ENCODE data around the gene RALB. TPM values are rescaled to one million over a fixed set of nuclear protein-coding genes. Genes with fewer than 3 reads are reported as not detected.

Gene RALB, protein sequence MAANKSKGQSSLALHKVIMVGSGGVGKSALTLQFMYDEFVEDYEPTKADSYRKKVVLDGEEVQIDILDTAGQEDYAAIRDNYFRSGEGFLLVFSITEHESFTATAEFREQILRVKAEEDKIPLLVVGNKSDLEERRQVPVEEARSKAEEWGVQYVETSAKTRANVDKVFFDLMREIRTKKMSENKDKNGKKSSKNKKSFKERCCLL
- 12.0 TPM for polyA plus RNA-seq (2013, experiment 1 of 2)
- polyA plus RNA-seq (2013, experiment 2 of 2): 11.6 TPM

DNA sequence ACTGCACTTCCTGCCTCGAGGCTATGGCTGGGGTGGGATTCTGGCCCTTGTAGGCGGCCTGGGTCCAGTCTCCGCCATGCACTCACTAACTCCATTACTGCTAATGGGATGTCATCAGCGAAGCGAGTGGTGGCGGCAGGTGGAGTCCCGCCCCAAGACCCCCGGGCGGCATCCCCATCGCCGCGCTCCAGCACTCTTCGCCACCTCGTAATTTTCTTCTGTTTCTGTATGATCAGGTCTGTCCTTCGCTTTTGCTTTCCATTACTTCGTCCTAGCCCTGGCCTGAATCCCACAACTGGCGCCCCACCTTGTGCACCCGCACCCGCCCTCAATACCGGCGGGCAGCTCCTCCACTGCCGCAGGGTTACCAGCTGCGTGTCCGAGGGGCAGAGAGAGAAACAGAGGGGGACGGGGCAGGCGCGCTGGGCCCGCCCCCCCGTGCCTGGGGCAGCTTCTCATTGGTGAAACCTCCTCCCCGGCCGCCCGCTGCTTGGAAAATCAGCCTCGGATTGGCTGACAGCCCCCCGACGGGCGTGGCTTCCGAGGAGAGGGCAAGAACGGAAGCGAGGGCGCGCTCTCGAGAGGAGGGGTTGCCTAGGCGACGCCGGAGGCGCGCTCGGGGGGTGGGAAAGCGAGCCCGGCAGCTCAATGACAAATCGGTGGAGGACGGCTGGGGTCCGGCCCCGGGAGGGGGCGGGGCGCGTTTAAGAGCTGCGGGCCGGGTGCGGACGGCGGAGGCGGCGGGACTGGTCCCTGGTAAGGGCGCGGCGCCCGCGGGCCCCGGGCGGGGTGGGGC, at the start of gene RALB:
RALB (plus strand) TSS at position 628 of the 796 bp plus-strand sequence. CDS start 25,813 bp downstream, outside the sequence.
- WGBS (ENCODE audit: extremely low coverage, insufficient coverage, low lambda C conversion rate): no CpG with 5 or more reads among the region's 71 CpGs
- no peaks in the 10 kb centered on the region for H3K36me3 ChIP-seq (ENCODE audit: control insufficient read depth, insufficient read depth, low read length)
- peak within 1 kb of the TSS; percentile 75 for H3K9ac ChIP-seq (ENCODE audit: low read length)
- H3K4me2 ChIP-seq (ENCODE audit: low read length): peak within 1 kb of the TSS; percentile 80
- no peak within 1 kb of the TSS for H4K8ac ChIP-seq (ENCODE audit: low read depth, low read length)
- peaks cover 4% of the 10 kb centered on the region for H3K27me3 ChIP-seq (ENCODE audit: insufficient read depth, low read length, poor library complexity)
- H2BK5ac ChIP-seq (ENCODE audit: low read length): no peak within 1 kb of the TSS
- H3K18ac ChIP-seq (ENCODE audit: low read length): peak within 1 kb of the TSS; percentile 56
- H4K5ac ChIP-seq (ENCODE audit: low read length): no peak within 1 kb of the TSS
- no peak within 1 kb of the TSS for H3K23ac ChIP-seq (ENCODE audit: low read length)
- no peak within 1 kb of the TSS for H2BK120ac ChIP-seq (ENCODE audit: low read depth, low read length)
- DNase-seq: peak; percentile 99
- no peak within 1 kb of the TSS for H2BK15ac ChIP-seq (replicated peaks; ENCODE audit: low read depth)
- H3K4me3 ChIP-seq (ENCODE audit: low read length): peak within 1 kb of the TSS; percentile 52
- peak within 1 kb of the TSS; percentile 96 for H3K56ac ChIP-seq (ENCODE audit: low read length)
- peak within 1 kb of the TSS; percentile 7 for H3K27ac ChIP-seq (ENCODE audit: low read depth, low read length)
- H3K4me1 ChIP-seq (ENCODE audit: control insufficient read depth, low read depth, low read length): peaks cover 7% of the 10 kb centered on the region
- H3K79me2 ChIP-seq (ENCODE audit: control insufficient read depth, insufficient read depth, low read length): no peaks in the 10 kb centered on the region
- no peak within 1 kb of the TSS for H2AK5ac ChIP-seq (ENCODE audit: low read length)
- H3K79me1 ChIP-seq (ENCODE audit: low read length): no peaks in the 10 kb centered on the region
- H3K4ac ChIP-seq (ENCODE audit: low read depth, low read length): no peak within 1 kb of the TSS

DNA sequence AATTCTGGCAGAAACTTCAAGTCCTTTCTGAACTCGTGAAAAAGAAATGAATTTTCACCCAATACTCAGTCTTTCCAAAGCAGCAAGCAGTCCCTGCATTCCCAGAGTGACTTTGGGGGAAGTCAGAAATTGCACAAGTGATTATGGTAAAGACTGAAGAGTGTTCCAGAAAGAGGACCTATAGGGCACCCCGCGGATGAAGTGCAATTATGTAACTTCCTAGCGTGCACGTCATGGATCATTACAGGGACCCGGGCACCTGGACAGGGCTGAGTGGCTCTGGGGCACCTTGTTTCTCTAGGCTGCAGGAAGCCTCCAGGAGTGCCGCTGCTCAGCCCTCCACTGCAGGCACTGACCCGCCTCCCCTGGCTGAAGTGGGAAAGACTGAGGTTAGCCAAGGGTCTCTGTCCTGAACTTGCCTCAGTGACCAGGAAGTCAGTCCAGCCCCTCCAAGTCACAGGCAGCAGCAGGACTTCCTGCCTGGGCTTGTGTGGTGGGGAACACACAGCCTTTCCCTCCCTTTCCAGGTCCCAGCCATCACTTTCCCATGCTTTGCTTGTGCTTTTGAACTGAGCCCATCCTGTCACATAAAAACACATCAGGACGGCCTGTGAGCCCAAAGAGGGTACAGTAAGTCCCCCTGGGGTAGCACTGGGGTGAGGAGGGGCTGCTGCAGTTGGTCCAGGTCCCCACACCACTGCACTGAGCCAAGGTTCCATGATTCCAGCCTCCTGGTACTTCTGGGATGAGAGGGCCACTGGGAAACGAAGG, 49.2 kb upstream of the RALB start:
- no peak overlapping the region for H4K5ac ChIP-seq (ENCODE audit: low read length)
- H3K23ac ChIP-seq (ENCODE audit: low read length): no peak overlapping the region
- peaks cover 2% of the 10 kb centered on the region for H3K4me1 ChIP-seq (ENCODE audit: control insufficient read depth, low read depth, low read length)
- no peak overlapping the region for H3K56ac ChIP-seq (ENCODE audit: low read length)
- no peak overlapping the region for H2BK15ac ChIP-seq (replicated peaks; ENCODE audit: low read depth)
- no peaks in the 10 kb centered on the region for H3K79me2 ChIP-seq (ENCODE audit: control insufficient read depth, insufficient read depth, low read length)
- H3K18ac ChIP-seq (ENCODE audit: low read length): no peak overlapping the region
- H2AK5ac ChIP-seq (ENCODE audit: low read length): no peak overlapping the region
- H3K79me1 ChIP-seq (ENCODE audit: low read length): no peaks in the 10 kb centered on the region
- no peaks in the 10 kb centered on the region for H3K36me3 ChIP-seq (ENCODE audit: control insufficient read depth, insufficient read depth, low read length)
- H2BK5ac ChIP-seq (ENCODE audit: low read length): no peak overlapping the region
- H3K27me3 ChIP-seq (ENCODE audit: insufficient read depth, low read length, poor library complexity): no peaks in the 10 kb centered on the region
- H3K4me3 ChIP-seq (ENCODE audit: low read length): no peak overlapping the region
- DNase-seq: no peak
- WGBS (ENCODE audit: extremely low coverage, insufficient coverage, low lambda C conversion rate): no CpG with 5 or more reads among the region's 10 CpGs
- no peak overlapping the region for H3K4ac ChIP-seq (ENCODE audit: low read depth, low read length)
- no peak overlapping the region for H3K9ac ChIP-seq (ENCODE audit: low read length)
- no peak overlapping the region for H3K27ac ChIP-seq (ENCODE audit: low read depth, low read length)
- no peak overlapping the region for H2BK120ac ChIP-seq (ENCODE audit: low read depth, low read length)
- H4K8ac ChIP-seq (ENCODE audit: low read depth, low read length): no peak overlapping the region
- H3K4me2 ChIP-seq (ENCODE audit: low read length): no peak overlapping the region

DNA sequence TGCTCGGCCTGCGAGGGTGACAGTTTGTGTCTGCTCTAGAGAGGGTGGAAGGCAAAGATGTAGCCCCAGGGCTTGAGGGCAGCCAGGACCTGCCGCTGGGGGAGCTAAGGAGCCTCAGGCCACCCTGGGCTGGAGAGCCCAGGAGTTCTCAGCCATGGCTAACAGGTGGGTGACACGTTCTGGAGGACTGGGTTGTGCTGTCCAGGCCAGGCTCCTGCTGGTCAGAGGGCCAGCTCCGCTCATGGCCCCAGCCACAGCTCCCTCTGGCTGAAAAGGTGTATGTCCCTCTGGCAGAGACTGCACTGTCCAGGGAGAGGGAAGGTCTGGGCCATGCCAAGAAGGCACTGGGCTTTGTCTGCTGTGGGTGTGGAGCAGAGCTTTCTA, 48.6 kb upstream of the RALB start:
- no peak overlapping the region for H3K4me2 ChIP-seq (ENCODE audit: low read length)
- H3K27ac ChIP-seq (ENCODE audit: low read depth, low read length): no peak overlapping the region
- no peak overlapping the region for H3K4ac ChIP-seq (ENCODE audit: low read depth, low read length)
- H3K4me1 ChIP-seq (ENCODE audit: control insufficient read depth, low read depth, low read length): peaks cover 2% of the 10 kb centered on the region
- H2AK5ac ChIP-seq (ENCODE audit: low read length): no peak overlapping the region
- no peak overlapping the region for H3K4me3 ChIP-seq (ENCODE audit: low read length)
- H3K9ac ChIP-seq (ENCODE audit: low read length): no peak overlapping the region
- no peaks in the 10 kb centered on the region for H3K27me3 ChIP-seq (ENCODE audit: insufficient read depth, low read length, poor library complexity)
- no peaks in the 10 kb centered on the region for H3K79me2 ChIP-seq (ENCODE audit: control insufficient read depth, insufficient read depth, low read length)
- H3K18ac ChIP-seq (ENCODE audit: low read length): no peak overlapping the region
- H4K5ac ChIP-seq (ENCODE audit: low read length): no peak overlapping the region
- no peak overlapping the region for H2BK5ac ChIP-seq (ENCODE audit: low read length)
- no peak overlapping the region for H3K56ac ChIP-seq (ENCODE audit: low read length)
- no peaks in the 10 kb centered on the region for H3K36me3 ChIP-seq (ENCODE audit: control insufficient read depth, insufficient read depth, low read length)
- no peak overlapping the region for H4K8ac ChIP-seq (ENCODE audit: low read depth, low read length)
- WGBS (ENCODE audit: extremely low coverage, insufficient coverage, low lambda C conversion rate): no CpG with 5 or more reads among the region's 5 CpGs
- no peak overlapping the region for H2BK120ac ChIP-seq (ENCODE audit: low read depth, low read length)
- H3K23ac ChIP-seq (ENCODE audit: low read length): no peak overlapping the region
- no peaks in the 10 kb centered on the region for H3K79me1 ChIP-seq (ENCODE audit: low read length)
- H2BK15ac ChIP-seq (replicated peaks; ENCODE audit: low read depth): no peak overlapping the region
- no peak for DNase-seq

DNA sequence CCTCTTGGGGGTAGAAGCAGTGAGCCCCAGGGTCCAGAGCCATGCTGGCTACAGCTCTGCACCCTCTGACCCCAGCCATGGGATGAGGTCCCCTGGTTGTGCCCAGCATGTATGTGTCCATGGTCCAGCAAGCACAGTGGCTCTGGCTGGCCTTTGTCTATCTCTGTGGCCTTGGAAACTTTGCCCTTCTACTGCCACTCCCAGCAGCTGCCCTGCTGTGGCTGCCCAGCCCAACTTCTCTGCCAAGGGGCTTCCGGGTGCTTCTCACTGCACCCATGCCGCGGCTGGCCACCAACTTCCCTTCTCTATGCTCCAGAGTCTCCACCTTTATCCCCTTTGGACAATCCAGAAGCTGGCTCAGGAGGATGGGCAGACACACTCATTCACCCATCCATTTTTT, 48.2 kb upstream of the RALB start:
- H4K8ac ChIP-seq (ENCODE audit: low read depth, low read length): no peak overlapping the region
- no peak for DNase-seq
- H4K5ac ChIP-seq (ENCODE audit: low read length): no peak overlapping the region
- H3K79me2 ChIP-seq (ENCODE audit: control insufficient read depth, insufficient read depth, low read length): no peaks in the 10 kb centered on the region
- H3K4me1 ChIP-seq (ENCODE audit: control insufficient read depth, low read depth, low read length): peaks cover 2% of the 10 kb centered on the region
- H2BK5ac ChIP-seq (ENCODE audit: low read length): no peak overlapping the region
- H3K56ac ChIP-seq (ENCODE audit: low read length): no peak overlapping the region
- no peak overlapping the region for H3K9ac ChIP-seq (ENCODE audit: low read length)
- H3K27me3 ChIP-seq (ENCODE audit: insufficient read depth, low read length, poor library complexity): no peaks in the 10 kb centered on the region
- no peak overlapping the region for H2BK15ac ChIP-seq (replicated peaks; ENCODE audit: low read depth)
- no CpG with 5 or more reads among the region's 3 CpGs for WGBS (ENCODE audit: extremely low coverage, insufficient coverage, low lambda C conversion rate)
- H2BK120ac ChIP-seq (ENCODE audit: low read depth, low read length): no peak overlapping the region
- no peak overlapping the region for H3K4me3 ChIP-seq (ENCODE audit: low read length)
- no peaks in the 10 kb centered on the region for H3K79me1 ChIP-seq (ENCODE audit: low read length)
- no peak overlapping the region for H3K23ac ChIP-seq (ENCODE audit: low read length)
- H3K36me3 ChIP-seq (ENCODE audit: control insufficient read depth, insufficient read depth, low read length): no peaks in the 10 kb centered on the region
- no peak overlapping the region for H3K18ac ChIP-seq (ENCODE audit: low read length)
- no peak overlapping the region for H2AK5ac ChIP-seq (ENCODE audit: low read length)
- no peak overlapping the region for H3K4me2 ChIP-seq (ENCODE audit: low read length)
- no peak overlapping the region for H3K27ac ChIP-seq (ENCODE audit: low read depth, low read length)
- no peak overlapping the region for H3K4ac ChIP-seq (ENCODE audit: low read depth, low read length)

- Histone ChIP-seq H3K18ac (ENCODE audit: low read length) (no peak overlapping the region), H3K23ac (ENCODE audit: low read length) (no peak overlapping the region), H2BK15ac (replicated peaks; ENCODE audit: low read depth) (no peak overlapping the region), H3K79me2 (ENCODE audit: control insufficient read depth, insufficient read depth, low read length) (no peaks in the 10 kb centered on the region), H2BK5ac (ENCODE audit: low read length) (no peak overlapping the region), H3K9ac (ENCODE audit: low read length) (no peak overlapping the region), H3K4me2 (ENCODE audit: low read length) (no peak overlapping the region), H2BK120ac (ENCODE audit: low read depth, low read length) (no peak overlapping the region), H3K56ac (ENCODE audit: low read length) (no peak overlapping the region), H3K4me1 (ENCODE audit: control insufficient read depth, low read depth, low read length) (peaks cover 2% of the 10 kb centered on the region), H2AK5ac (ENCODE audit: low read length) (no peak overlapping the region), H3K79me1 (ENCODE audit: low read length) (no peaks in the 10 kb centered on the region), H3K4ac (ENCODE audit: low read depth, low read length) (no peak overlapping the region), H3K4me3 (ENCODE audit: low read length) (no peak overlapping the region), H3K36me3 (ENCODE audit: control insufficient read depth, insufficient read depth, low read length) (no peaks in the 10 kb centered on the region), H3K27ac (ENCODE audit: low read depth, low read length) (no peak overlapping the region), H3K27me3 (ENCODE audit: insufficient read depth, low read length, poor library complexity) (no peaks in the 10 kb centered on the region), H4K5ac (ENCODE audit: low read length) (no peak overlapping the region), H4K8ac (ENCODE audit: low read depth, low read length) (no peak overlapping the region)
- no peak for DNase-seq
- no CpG with 5 or more reads among the region's 12 CpGs for WGBS (ENCODE audit: extremely low coverage, insufficient coverage, low lambda C conversion rate)
Observed at GRCh38 chr2:120204945-120205670, 47.5 kb upstream of the RALB start.
